ENCODE measurements around the gene SRRD.
"Not testable (repeated sequence)": the region's sequence is repeated elsewhere in the genome, so short reads cannot be mapped to it uniquely, and the experiment has no call there.

Gene SRRD

GRCh38 chr22:26483439-26484359 lies at the start of gene SRRD, which contains the start of gene HPS4:
Gene SRRD, plus strand, starts transcription at chr22:26483877. Its CDS starts 14 bp downstream, at chr22:26483891.
Gene HPS4, minus strand, starts transcription at chr22:26483783. Its CDS starts 2,021 bp downstream, at chr22:26481762.
- peak; percentile 89 for DNase-seq (ENCODE audit: low read depth)

GRCh38 chr22:26435327-26436093 lies 48.2 kb upstream of the SRRD start:
- no peak for DNase-seq (ENCODE audit: low read depth)

GRCh38 chr22:26436903-26437515 lies 46.7 kb upstream of the SRRD start:
- DNase-seq (ENCODE audit: low read depth) = no peak

GRCh38 chr22:26437694-26438392 lies 45.8 kb upstream of the SRRD start:
- DNase-seq (ENCODE audit: low read depth) = no peak

GRCh38 chr22:26438776-26439175 lies 44.9 kb upstream of the SRRD start:
- not testable (repeated sequence) for DNase-seq (ENCODE audit: low read depth)

- no peak for DNase-seq (ENCODE audit: low read depth)
Measured at GRCh38 chr22:26439559-26439958, 44.1 kb upstream of the SRRD start.

GRCh38 chr22:26442086-26442756 lies 41.5 kb upstream of the SRRD start:
- no peak for DNase-seq (ENCODE audit: low read depth)

GRCh38 chr22:26443901-26444690 lies 39.6 kb upstream of the SRRD start:
- no peak for DNase-seq (ENCODE audit: low read depth)

GRCh38 chr22:26444777-26445176 lies 38.9 kb upstream of the SRRD start:
- DNase-seq (ENCODE audit: low read depth) = no peak

- DNase-seq (ENCODE audit: low read depth) = no peak
Measured at GRCh38 chr22:26445577-26446275, 38.0 kb upstream of the SRRD start.

GRCh38 chr22:26446808-26447515 lies 36.7 kb upstream of the SRRD start:
- DNase-seq (ENCODE audit: low read depth) = no peak

- no peak for DNase-seq (ENCODE audit: low read depth)
Measured at GRCh38 chr22:26447584-26448329, 35.9 kb upstream of the SRRD start.

GRCh38 chr22:26448334-26448733 lies 35.3 kb upstream of the SRRD start:
- no peak for DNase-seq (ENCODE audit: low read depth)

- no peak for DNase-seq (ENCODE audit: low read depth)
Measured at GRCh38 chr22:26448941-26449340, 34.7 kb upstream of the SRRD start.

GRCh38 chr22:26450453-26451185 lies 33.1 kb upstream of the SRRD start:
- no peak for DNase-seq (ENCODE audit: low read depth)

GRCh38 chr22:26452236-26453016 lies 31.3 kb upstream of the SRRD start:
- no peak for DNase-seq (ENCODE audit: low read depth)

- DNase-seq (ENCODE audit: low read depth) = no peak
Measured at GRCh38 chr22:26453216-26453615, 30.5 kb upstream of the SRRD start.
